IPS-20b (cell line): ENCODE results near the gene POTEF.
"Not testable (repeated sequence)": the region's sequence is repeated elsewhere in the genome, so short reads cannot be mapped to it uniquely, and the experiment has no call there.

Experiments
- H3K27ac ChIP-seq: one replicate; pipeline ENCODE4 v1.5.1; 2013; ENCODE audit warnings: low read length
- H3K27me3 ChIP-seq: 2 replicates; pipeline ENCODE4 v1.6.1; 2013; ENCODE audit warnings: mild to moderate bottlenecking, low read length, inconsistent platforms; ENCODE audit not compliant: insufficient read depth
- H3K36me3 ChIP-seq: 2 replicates; pipeline ENCODE4 v1.6.1; 2013; ENCODE audit warnings: low read depth, mild to moderate bottlenecking, inconsistent platforms, low read length, moderate library complexity; ENCODE audit not compliant: insufficient read depth
- H3K4me1 ChIP-seq: 2 replicates; pipeline ENCODE4 v1.6.1; 2013; ENCODE audit warnings: mild to moderate bottlenecking, control low read depth, inconsistent platforms, low read length, moderate library complexity; ENCODE audit not compliant: insufficient read depth
- H3K4me3 ChIP-seq: 2 replicates; pipeline ENCODE4 v1.5.1; 2013; ENCODE audit warnings: mild to moderate bottlenecking, low read length, inconsistent platforms
- H3K9ac ChIP-seq: 2 replicates; pipeline ENCODE4 v1.6.1; 2013; ENCODE audit warnings: low read depth, mild to moderate bottlenecking, inconsistent platforms, low read length, moderate library complexity
- H3K9me3 ChIP-seq: 2 replicates; pipeline ENCODE4 v1.6.1; 2013; ENCODE audit warnings: mild to moderate bottlenecking, low read depth, low read length, inconsistent platforms; ENCODE audit not compliant: insufficient read depth

POTEF gene

DNA sequence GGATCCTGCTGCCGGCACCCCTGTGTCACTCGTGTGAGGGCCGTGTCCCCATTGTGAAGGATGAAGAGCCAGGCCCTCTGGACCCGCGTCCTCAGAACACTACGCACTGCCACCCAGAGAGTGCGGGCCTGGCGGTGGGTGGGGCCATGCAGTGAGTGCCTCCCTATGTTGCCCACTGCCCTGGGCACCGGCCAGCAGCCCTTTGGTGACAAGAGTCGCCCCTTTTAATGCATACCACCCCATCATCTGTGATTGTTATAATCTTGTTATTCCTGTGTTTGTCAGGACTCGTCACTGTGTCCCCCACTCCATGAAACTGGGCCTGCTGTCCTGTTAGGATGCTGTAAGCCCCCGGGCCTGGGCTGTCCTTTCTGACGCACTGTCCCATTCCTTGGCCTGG lies 9.3 kb upstream of the POTEF start:
- not testable (repeated sequence) for H3K27me3 ChIP-seq, H3K4me3 ChIP-seq, H3K4me1 ChIP-seq, H3K27ac ChIP-seq, H3K9me3 ChIP-seq, H3K36me3 ChIP-seq, H3K9ac ChIP-seq

DNA sequence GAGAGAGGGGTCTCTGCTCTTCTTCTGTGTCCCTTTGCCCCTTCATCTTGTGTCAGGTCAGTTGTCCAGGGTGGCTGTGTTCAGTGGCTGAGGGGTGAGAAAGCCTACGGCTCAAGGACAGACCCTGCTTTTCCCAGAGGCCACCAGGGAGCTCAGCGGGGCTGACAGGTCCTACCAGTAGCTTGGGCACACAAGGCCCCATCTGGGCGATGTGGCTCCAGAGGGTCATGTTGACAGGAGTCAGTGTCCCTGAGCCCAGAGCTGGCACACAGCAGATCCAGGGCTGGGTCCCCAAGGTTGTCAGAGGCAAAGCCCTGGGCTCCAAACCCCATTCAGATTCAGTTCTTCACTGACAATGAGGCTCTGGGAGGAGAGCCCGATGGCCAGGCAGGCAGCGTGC lies 8.1 kb upstream of the POTEF start:
- not testable (repeated sequence) for H3K36me3 ChIP-seq, H3K9me3 ChIP-seq, H3K27me3 ChIP-seq, H3K9ac ChIP-seq, H3K4me3 ChIP-seq, H3K27ac ChIP-seq, H3K4me1 ChIP-seq

DNA sequence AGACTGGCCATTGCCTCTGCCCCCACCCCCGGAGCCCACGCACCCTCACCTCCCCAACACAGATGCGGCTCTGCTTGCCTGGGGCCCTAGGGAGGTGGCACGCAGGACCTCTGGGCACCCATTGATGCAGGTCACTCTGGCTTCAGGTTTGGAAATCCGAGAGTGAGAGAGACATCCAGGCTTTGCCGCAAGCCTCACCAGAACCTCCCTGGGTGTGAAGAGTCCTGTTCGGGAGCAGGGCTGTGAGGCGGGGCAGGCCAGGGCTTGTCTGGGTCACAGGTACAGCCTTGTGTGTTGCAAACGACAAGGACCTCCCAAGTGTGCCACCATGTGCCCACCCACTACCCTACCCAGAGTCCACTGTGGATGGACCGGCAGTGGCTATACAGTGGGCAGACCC lies 7.5 kb upstream of the POTEF start:
- H3K9ac ChIP-seq, H3K36me3 ChIP-seq, H3K27me3 ChIP-seq, H3K27ac ChIP-seq, H3K4me1 ChIP-seq, H3K9me3 ChIP-seq, H3K4me3 ChIP-seq: not testable (repeated sequence)

GRCh38 chr2:130135692-130136541 lies 6.9 kb upstream of the POTEF start:
- Histone ChIP-seq H3K9ac (no peak overlapping the region), H3K36me3 (no peaks in the 10 kb centered on the region), H3K4me3 (no peak overlapping the region), H3K27me3 (no peaks in the 10 kb centered on the region), H3K27ac (no peak overlapping the region), H3K9me3 (no peaks in the 10 kb centered on the region), H3K4me1 (no peaks in the 10 kb centered on the region)

DNA sequence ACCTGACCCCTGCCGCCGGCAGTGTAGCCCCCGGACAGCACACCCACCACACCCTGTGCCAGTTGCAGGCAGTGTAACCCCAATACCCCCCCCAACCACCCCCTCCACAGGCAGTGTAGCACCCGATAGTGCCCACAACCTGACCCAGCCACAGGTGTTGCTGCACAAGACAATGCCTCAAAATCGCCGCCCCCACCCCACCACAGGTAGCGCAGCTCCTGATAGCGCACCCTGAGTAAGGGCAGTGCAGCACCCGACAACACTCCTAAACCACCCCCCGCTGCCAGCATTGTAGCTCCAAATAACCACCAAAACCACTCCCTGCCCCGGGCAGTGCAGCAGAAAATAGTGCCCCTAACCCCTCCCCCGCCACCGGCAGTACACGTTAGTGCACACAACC lies 558 bp downstream of the POTEF start:
- not testable (repeated sequence) for H3K27ac ChIP-seq, H3K36me3 ChIP-seq, H3K27me3 ChIP-seq, H3K9me3 ChIP-seq, H3K4me3 ChIP-seq, H3K4me1 ChIP-seq, H3K9ac ChIP-seq

GRCh38 chr2:130127726-130128125 lies 1.3 kb downstream of the POTEF start:
- not testable (repeated sequence) for H3K36me3 ChIP-seq, H3K9ac ChIP-seq, H3K4me1 ChIP-seq, H3K27me3 ChIP-seq, H3K27ac ChIP-seq, H3K9me3 ChIP-seq, H3K4me3 ChIP-seq

GRCh38 chr2:130120924-130121323 lies 8.1 kb downstream of the POTEF start:
- H3K9ac ChIP-seq, H3K9me3 ChIP-seq, H3K4me3 ChIP-seq, H3K4me1 ChIP-seq, H3K36me3 ChIP-seq, H3K27me3 ChIP-seq, H3K27ac ChIP-seq: not testable (repeated sequence)

- H3K27ac ChIP-seq, H3K9me3 ChIP-seq, H3K4me3 ChIP-seq, H3K36me3 ChIP-seq, H3K27me3 ChIP-seq, H3K9ac ChIP-seq, H3K4me1 ChIP-seq: not testable (repeated sequence)
These were observed 26.2 kb downstream of the POTEF start for GRCh38 chr2:130102597-130103363.

DNA sequence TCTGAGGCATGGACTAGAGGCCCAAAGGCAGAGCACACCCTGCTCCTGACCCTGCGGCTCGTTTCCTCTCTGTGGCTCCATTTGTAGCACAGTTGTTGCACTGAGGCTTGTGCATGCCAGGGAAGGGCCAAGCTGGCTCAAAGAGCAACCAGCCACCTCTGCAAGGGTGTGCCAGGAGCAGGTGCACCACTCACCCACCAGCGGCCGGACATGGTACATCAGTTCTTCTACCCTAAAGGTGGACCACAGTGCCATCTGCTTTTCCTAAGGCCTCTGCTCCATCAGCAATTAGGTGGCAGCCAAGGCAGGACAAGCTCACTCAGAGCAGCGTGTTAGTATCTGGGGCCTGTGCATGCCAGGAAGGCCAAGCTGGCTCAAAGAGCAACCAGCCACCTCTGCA lies 66.4 kb downstream of the POTEF start:
- H3K9ac ChIP-seq: not testable (repeated sequence)

DNA sequence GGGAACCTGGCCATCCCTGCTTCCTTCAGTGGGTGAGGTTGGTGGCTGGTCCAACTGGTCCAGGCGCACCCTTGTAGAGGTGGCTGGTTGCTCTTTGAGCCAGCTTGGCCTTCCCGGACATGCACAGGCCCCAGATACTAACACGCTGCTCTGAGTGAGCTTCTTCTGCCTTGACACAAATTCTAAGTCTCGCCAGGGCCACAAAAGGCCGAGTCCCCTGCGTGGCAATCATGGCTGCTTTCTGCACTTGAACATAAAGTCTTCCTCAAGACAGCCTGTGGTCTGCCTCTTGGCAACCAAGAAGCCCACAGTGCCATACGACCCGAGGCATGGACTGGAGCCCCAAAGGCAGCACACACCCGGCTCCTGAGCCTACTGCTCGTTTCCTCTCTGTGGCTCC lies 69.0 kb downstream of the POTEF start:
- H3K9ac ChIP-seq, H3K36me3 ChIP-seq, H3K9me3 ChIP-seq, H3K27me3 ChIP-seq, H3K27ac ChIP-seq, H3K4me3 ChIP-seq, H3K4me1 ChIP-seq: not testable (repeated sequence)

More for the DNA sequence above, 66.4 kb downstream of the POTEF start:
- not testable (repeated sequence) for H3K27me3 ChIP-seq, H3K4me1 ChIP-seq, H3K4me3 ChIP-seq, H3K27ac ChIP-seq, H3K9me3 ChIP-seq, H3K36me3 ChIP-seq

DNA sequence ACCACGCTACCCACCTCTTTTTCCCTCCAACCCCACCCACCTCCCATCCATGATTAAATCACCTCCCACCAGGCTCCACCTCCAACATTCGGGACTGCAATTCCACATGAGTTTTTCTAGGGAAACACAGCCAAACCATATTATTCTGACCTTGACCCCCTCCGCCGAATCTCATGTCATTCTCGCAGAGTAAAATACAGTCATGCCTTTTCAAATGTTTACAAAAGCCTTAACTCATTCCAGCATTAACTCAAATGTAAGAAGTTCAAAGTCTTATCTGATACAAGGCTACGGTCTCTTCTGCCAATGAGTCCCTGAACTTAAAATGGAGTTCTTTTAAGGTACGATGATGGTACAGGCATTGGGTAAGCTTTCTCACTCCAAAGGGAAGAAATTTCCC lies 72.7 kb downstream of the POTEF start:
- H3K9me3 ChIP-seq, H3K27ac ChIP-seq: not testable (repeated sequence)

DNA sequence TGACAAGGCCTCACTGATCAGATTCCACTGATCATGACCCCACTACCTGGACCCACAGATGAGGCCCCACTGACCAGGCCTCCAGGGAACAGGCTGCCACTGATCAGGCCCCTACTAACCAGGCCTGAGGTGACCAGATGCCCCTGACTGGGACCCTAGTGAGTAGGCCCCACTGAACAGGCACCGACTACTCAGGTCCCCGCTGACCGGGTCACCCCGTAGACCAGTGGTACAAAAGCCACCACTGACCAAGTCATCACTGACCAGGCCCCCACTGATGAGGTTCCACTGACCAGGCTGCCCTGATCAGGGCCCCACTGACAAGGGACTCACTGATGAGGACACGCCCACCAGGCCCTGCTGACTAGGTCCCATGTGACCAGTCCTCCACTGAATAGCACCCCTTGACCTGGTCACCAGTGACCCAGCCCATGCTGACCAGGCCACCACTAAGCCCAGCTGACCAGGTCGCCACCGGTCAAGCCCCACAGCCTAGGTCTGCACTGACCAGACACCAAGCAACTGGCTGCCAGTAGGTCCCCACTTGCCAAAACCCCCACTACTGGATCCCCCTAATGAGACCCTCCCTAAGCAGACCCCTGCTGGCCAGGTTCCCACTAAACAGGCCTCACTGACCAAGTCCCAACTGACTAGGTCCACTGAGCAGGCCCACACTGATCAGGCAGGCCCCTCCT lies 75.7 kb downstream of the POTEF start:
- not testable (repeated sequence) for H3K27ac ChIP-seq, H3K9ac ChIP-seq

More for the DNA sequence above, 72.7 kb downstream of the POTEF start:
- H3K36me3 ChIP-seq, H3K4me3 ChIP-seq, H3K4me1 ChIP-seq, H3K9ac ChIP-seq, H3K27me3 ChIP-seq: not testable (repeated sequence)

More for the DNA sequence above, 75.7 kb downstream of the POTEF start:
- not testable (repeated sequence) for H3K4me1 ChIP-seq, H3K27me3 ChIP-seq, H3K4me3 ChIP-seq, H3K9me3 ChIP-seq, H3K36me3 ChIP-seq
